HG02610 (cell line): ENCODE measurements around the gene PHYKPL.

Experiments
- ATAC-seq: cut with Tn5 transposase; IDR thresholded peaks from one replicate; pipeline ENCODE4 v1.9.1; 2021; ENCODE audit warnings: mild to moderate bottlenecking, moderate library complexity; ENCODE audit not compliant: unreplicated experiment

Gene PHYKPL

DNA sequence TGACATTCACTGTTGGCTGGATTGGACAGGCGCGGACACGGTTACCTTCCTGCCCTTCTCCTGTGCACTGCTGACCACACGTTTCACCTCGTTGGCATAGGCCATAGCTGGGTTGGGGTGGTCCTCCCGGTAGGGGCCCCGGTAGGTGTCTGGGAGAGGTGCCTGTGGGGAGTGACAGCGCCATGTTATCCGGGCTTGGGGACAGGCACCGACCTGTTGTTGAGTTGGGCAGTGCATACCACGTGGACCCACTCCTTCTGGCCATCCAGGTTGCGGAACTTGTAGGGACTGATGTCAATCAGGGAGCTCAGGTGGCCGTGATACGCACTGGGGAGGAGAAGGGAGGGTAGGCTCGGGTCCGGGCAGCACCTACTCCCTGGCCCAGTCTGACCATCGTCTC is 8.2 kb downstream of the PHYKPL start:
- no peak for ATAC-seq

DNA sequence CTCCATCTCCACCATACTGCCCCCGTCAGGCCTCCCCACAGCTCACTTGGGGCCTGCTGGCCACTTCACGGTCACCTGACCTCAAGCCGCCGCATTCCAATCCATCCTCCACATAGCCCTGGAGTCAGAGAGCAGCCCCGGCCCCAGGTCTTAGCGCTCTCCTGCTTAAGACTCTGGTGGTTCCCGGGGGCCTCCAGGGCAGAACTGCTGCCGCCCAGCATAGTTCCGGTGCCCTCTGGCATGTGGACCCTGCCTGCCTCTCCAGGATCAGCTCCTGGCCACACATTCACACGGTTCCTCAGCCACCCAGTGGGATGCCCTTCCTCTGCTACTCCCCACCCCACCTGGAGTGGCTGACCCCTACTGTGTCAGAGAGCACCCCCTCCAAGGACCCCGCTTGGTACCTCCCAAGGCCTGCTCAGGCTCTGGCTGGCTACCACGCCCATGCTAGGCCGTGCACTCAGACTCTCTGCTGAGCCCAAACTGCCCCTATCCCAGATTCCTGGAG is 8.7 kb downstream of the PHYKPL start:
- ATAC-seq = no peak

DNA sequence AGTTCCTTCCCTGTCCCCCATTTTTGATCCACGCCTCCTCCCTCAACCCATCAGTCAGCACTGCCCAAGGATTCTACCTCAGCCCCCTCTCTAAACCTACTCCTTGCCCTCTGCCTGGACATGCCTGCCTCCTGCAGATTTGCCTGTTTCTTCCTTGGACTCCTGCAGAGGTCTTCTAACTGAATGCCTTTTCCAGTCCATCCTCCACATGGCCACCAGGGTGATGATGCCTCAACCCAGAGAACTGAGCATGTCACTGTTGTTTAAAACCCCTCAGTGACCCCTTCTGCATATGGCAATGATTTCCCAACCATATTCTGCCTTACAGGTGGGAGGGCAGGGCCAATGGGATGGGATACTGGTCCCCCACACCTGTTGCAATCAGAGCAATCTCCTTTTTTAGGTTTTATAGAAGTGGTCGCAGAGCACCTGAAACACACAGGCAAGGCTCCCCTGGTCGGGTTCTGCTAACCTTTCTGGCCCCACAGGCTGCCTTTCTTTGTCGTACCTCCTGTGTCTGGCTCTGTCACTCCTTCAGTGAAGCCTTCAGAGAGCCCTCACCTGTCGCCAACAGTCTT is 9.3 kb downstream of the PHYKPL start:
- no peak for ATAC-seq

DNA sequence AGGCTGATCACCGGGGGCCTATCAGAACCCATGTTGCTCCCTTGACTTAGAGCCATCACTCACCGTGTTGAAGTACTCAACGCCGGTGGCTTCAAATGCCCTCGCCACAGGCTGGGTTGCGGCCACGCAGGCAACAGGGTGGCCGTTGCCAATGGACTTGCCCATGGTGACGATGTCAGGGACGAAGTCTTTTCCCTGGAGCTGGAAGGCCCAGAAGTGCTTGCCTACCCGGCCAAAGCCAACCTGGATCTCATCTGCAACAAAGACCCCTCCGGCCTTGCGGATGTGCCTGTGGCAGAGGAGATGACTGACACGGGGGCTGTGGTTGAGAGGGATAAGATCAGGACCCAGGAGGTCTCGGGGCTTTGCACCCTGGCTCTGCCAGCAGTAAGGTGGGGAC is 10.3 kb downstream of the PHYKPL start:
- ATAC-seq = no peak

DNA sequence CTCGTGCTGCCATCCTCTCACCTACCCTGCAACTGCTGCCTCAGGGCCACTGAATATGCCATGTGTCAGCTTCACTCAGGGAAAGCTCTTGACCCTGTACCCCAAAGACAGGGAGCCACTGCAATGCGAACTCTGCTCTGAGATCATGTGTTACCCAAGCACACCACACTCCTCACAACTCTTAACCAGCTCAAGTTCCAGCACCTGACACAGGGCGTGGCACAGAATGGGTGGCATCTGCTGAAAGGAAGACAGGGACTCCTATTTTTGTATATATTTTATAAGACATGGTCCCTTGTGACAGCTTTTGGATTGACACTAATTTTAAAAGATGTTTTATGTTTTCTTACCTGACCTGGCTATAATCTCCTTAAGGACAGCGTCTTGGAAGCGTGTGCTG is 10.7 kb downstream of the PHYKPL start:
- ATAC-seq = no peak

- ATAC-seq = no peak
Observed at GRCh38 chr5:178221282-178221681, 11.3 kb downstream of the PHYKPL start.

GRCh38 chr5:178218827-178219226 is 13.8 kb downstream of the PHYKPL start:
- no peak for ATAC-seq

GRCh38 chr5:178218237-178218776 is 14.3 kb downstream of the PHYKPL start:
- no peak for ATAC-seq

GRCh38 chr5:178216779-178217178 is 15.8 kb downstream of the PHYKPL start:
- ATAC-seq = no peak

DNA sequence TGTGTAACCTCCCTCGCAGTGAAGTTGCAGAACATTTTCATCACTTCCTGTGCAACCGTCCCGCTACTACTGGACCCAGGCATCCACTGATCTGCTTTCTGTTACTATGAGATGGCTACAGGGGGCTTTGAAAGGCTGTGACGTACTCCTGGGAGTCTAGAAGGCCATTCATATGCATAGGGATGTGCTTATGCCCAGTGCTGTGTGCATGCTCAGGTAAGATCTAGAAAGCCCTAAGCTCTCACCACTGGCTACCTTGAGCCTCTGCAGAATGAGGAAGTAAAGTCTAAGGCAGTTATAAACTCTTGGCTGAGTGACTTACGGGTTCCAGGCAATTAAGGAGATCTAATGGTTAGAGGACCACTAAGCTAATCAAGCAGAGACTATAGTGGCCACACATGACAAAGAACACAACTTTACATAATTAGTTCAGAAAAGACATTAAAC is 16.5 kb downstream of the PHYKPL start:
- ATAC-seq = no peak

- no peak for ATAC-seq
Observed at GRCh38 chr5:178215280-178216002, 17.2 kb downstream of the PHYKPL start.

GRCh38 chr5:178214160-178214803 is 18.3 kb downstream of the PHYKPL start:
- no peak for ATAC-seq

GRCh38 chr5:178213748-178214151 is 18.9 kb downstream of the PHYKPL start:
- ATAC-seq = no peak

DNA sequence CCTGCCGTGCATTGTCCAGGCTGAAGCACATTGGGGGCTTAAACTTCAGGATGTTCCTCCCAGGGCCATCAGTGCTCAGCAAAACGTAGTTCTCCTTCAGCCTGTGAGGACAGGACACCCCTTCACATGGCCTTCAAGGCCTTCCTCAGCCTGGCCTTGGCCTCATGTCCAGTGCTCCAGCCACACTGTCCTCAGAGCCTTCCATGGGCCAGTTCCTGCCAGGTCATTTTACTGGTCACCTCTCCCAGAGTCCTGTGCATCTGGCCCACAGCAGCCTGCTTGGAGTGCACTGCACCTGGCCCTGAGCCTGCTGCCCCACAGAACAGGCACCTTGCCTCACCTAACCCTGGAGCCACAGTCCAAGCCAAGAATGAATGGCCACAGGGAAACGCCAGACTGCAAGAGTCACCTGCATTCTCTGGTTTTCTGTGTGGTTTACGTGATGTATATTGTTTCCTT is 19.6 kb downstream of the PHYKPL start:
- no peak for ATAC-seq

GRCh38 chr5:178212241-178213002 is 20.2 kb downstream of the PHYKPL start:
- no peak for ATAC-seq

- ATAC-seq = no peak
Observed at GRCh38 chr5:178211095-178212048, 21.2 kb downstream of the PHYKPL start.

GRCh38 chr5:178210686-178211085 is 21.9 kb downstream of the PHYKPL start:
- no peak for ATAC-seq

GRCh38 chr5:178210073-178210535 is 22.5 kb downstream of the PHYKPL start:
- no peak for ATAC-seq

- no peak for ATAC-seq
Observed at GRCh38 chr5:178209334-178210072, 23.1 kb downstream of the PHYKPL start.
